ENCODE measurements around the gene ADARB2.

The ADARB2 gene

GRCh38 chr10:1563028-1563427 lies 174.3 kb downstream of the ADARB2 start:
- Histone ChIP-seq H3K9me3 (no peaks in the 10 kb centered on the region), H3K4me1 (no peaks in the 10 kb centered on the region), H3K27me3 (no peaks in the 10 kb centered on the region), H3K4me3 (ENCODE audit: low read depth, low read length) (no peak overlapping the region), H3K36me3 (no peaks in the 10 kb centered on the region)
- no peak for TF ChIP-seq CTCF (IDR thresholded peaks at IDR 0.05; ENCODE audit: low read depth, low read length)
- DNase-seq, result no peak

DNA sequence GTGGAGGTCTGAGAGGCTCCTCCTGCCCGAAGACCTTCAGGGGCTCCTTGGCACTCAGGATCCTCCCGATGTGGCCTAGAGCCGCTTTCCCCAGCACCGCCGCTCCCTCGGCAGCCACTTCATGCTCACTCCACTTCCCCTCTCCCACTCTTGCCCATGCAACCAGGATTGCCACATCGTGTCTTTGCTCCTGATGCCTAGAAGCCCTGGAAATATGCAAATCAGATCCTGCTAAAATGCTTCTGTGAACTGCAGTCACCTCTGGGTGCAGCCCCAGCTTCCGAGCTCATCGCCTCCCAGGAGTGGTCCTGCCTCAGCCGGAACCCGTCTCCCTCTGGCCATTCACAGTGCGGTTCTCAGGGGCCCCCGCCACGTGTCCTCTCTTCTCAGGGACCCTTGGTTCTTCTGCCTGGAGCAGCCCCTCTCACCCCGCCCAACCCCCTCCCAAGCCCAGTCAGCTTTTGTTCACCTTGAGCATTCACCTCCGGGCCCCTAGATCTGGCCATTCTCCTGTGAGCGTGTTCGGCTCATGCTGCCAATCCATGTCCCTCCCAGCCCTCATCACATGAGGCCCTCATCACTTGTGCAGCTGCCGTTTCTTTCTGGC lies 175.5 kb downstream of the ADARB2 start:
- Histone ChIP-seq H3K27me3 (no peaks in the 10 kb centered on the region), H3K36me3 (no peaks in the 10 kb centered on the region), H3K4me1 (no peaks in the 10 kb centered on the region), H3K9me3 (no peaks in the 10 kb centered on the region), H3K4me3 (ENCODE audit: low read depth, low read length) (no peak overlapping the region)
- no peak for DNase-seq
- TF ChIP-seq CTCF (IDR thresholded peaks at IDR 0.05; ENCODE audit: low read depth, low read length), result no peak

DNA sequence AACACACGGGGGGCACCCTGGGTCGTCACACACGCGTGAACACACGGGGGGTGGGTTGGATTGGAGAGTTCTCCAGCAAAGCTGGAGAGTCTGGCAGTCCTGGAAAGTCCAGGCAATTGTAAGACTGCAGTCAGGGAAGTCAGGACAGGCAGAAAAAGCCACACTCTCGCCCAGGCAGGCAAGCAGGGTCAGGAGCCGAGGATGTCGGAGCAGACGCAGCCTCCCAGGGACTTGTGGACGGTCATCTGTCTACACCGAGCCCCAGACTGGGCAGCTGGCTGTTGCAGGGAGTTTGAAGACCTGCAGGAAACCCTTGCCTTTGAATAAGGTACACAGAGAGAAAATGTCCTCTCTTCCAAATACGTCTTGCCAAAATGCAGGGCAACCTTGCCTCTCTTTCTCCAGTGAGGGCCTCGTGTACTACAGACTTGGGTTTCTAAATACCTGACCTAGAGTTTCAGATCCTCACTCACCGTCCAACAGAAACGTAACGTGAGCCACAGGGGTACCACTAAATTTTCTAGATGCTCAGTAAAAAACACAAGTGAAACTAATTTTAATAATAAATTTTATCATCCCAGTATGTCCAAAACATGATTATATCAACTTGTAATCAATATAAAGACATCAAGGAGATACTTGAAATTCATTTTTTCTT lies 176.7 kb downstream of the ADARB2 start:
- no peaks in the 10 kb centered on the region for H3K4me1 ChIP-seq
- H3K36me3 ChIP-seq, result no peaks in the 10 kb centered on the region
- no peaks in the 10 kb centered on the region for H3K9me3 ChIP-seq
- DNase-seq, result no peak
- H3K27me3 ChIP-seq, result no peaks in the 10 kb centered on the region
- no peak overlapping the region for H3K4me3 ChIP-seq (ENCODE audit: low read depth, low read length)
- TF ChIP-seq CTCF (IDR thresholded peaks at IDR 0.05; ENCODE audit: low read depth, low read length), result no peak

- H3K36me3 ChIP-seq, result no peaks in the 10 kb centered on the region
- no peak overlapping the region for H3K4me3 ChIP-seq (ENCODE audit: low read depth, low read length)
- H3K27me3 ChIP-seq, result no peaks in the 10 kb centered on the region
- no peaks in the 10 kb centered on the region for H3K4me1 ChIP-seq
- no peaks in the 10 kb centered on the region for H3K9me3 ChIP-seq
- no peak for TF ChIP-seq CTCF (IDR thresholded peaks at IDR 0.05; ENCODE audit: low read depth, low read length)
- no peak for DNase-seq
These were observed 177.6 kb downstream of the ADARB2 start for GRCh38 chr10:1559761-1560160.

DNA sequence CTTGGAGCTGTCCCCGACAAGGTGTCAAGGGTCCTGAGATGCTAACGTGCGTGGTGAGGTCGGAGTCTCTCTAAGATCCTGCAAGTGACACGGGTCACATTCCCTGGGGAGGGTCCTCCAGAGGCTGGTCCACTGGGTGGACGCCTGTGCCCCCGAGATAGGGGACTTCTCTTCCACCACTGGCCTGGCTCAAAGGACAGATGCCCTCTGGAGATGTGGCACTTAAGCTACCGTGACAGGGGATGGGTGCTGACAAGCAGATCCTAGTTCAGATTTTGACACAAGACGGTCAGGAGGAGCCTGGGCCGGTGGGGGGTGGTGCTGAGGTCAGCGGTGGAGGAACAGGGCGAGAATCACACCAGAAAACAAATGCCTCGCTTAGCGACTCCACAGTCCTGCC lies 178.0 kb downstream of the ADARB2 start:
- TF ChIP-seq CTCF (IDR thresholded peaks at IDR 0.05; ENCODE audit: low read depth, low read length), result no peak
- Histone ChIP-seq H3K27me3 (no peaks in the 10 kb centered on the region), H3K4me1 (no peaks in the 10 kb centered on the region), H3K36me3 (no peaks in the 10 kb centered on the region), H3K9me3 (no peaks in the 10 kb centered on the region), H3K4me3 (ENCODE audit: low read depth, low read length) (no peak overlapping the region)
- no peak for DNase-seq

- no peak for DNase-seq
- H3K36me3 ChIP-seq, result no peaks in the 10 kb centered on the region
- H3K9me3 ChIP-seq, result no peaks in the 10 kb centered on the region
- H3K4me1 ChIP-seq, result no peaks in the 10 kb centered on the region
- H3K4me3 ChIP-seq (ENCODE audit: low read depth, low read length), result no peak overlapping the region
- no peak for TF ChIP-seq CTCF (IDR thresholded peaks at IDR 0.05; ENCODE audit: low read depth, low read length)
- no peaks in the 10 kb centered on the region for H3K27me3 ChIP-seq
These were observed 178.4 kb downstream of the ADARB2 start for GRCh38 chr10:1558906-1559305.

All from BE2C (cell line).